Measurements from ENCODE around the gene ADAMTS15. TPM values are rescaled to one million over a fixed set of nuclear protein-coding genes. Genes with fewer than 3 reads are reported as not detected.
A peak's percentile ranks its signal among the peaks of the same experiment; 100 is the strongest.

ADAMTS15 gene
- total RNA-seq, 1 donor: 4.3 TPM

GRCh38 chr11:130409594-130410388 is 38.7 kb upstream of the ADAMTS15 start:
- DNase-seq (ENCODE audit: insufficient read length, low spot score, missing footprints): no peak
- H3K27me3 ChIP-seq (ENCODE audit: insufficient read depth, low read length): peaks cover 21% of the 10 kb centered on the region
- H3K4me2 ChIP-seq (ENCODE audit: insufficient read depth, low read length): no peak overlapping the region
- no peak overlapping the region for H2AFZ ChIP-seq (ENCODE audit: low read length)
- H3K9me3 ChIP-seq (ENCODE audit: low read depth, low read length): no peaks in the 10 kb centered on the region
- H3K79me2 ChIP-seq (ENCODE audit: insufficient read depth, low read length): no peaks in the 10 kb centered on the region
- H3K4me3 ChIP-seq (ENCODE audit: insufficient read depth, low read length): no peak overlapping the region
- no peaks in the 10 kb centered on the region for H4K20me1 ChIP-seq (ENCODE audit: insufficient read depth, low read length)
- H3K27ac ChIP-seq (ENCODE audit: low read depth, low read length): no peak overlapping the region
- no peaks in the 10 kb centered on the region for H3K36me3 ChIP-seq (ENCODE audit: insufficient read depth, low read length)
- H3K4me1 ChIP-seq (ENCODE audit: insufficient read depth, low read length): peaks cover 36% of the 10 kb centered on the region
- no peak for TF ChIP-seq CTCF (IDR thresholded peaks at IDR 0.05; ENCODE audit: extremely low read depth, low read depth, low read length)

- DNase-seq (ENCODE audit: insufficient read length, low spot score, missing footprints): no peak
- TF ChIP-seq CTCF (IDR thresholded peaks at IDR 0.05; ENCODE audit: extremely low read depth, low read depth, low read length): no peak
- no peak overlapping the region for H3K27ac ChIP-seq (ENCODE audit: low read depth, low read length)
- H3K4me1 ChIP-seq (ENCODE audit: insufficient read depth, low read length): peaks cover 36% of the 10 kb centered on the region
- H3K27me3 ChIP-seq (ENCODE audit: insufficient read depth, low read length): peaks cover 23% of the 10 kb centered on the region
- H3K9me3 ChIP-seq (ENCODE audit: low read depth, low read length): no peaks in the 10 kb centered on the region
- no peak overlapping the region for H3K4me3 ChIP-seq (ENCODE audit: insufficient read depth, low read length)
- H2AFZ ChIP-seq (ENCODE audit: low read length): no peak overlapping the region
- H3K79me2 ChIP-seq (ENCODE audit: insufficient read depth, low read length): no peaks in the 10 kb centered on the region
- H3K36me3 ChIP-seq (ENCODE audit: insufficient read depth, low read length): no peaks in the 10 kb centered on the region
- H3K4me2 ChIP-seq (ENCODE audit: insufficient read depth, low read length): no peak overlapping the region
- no peaks in the 10 kb centered on the region for H4K20me1 ChIP-seq (ENCODE audit: insufficient read depth, low read length)
Measured at GRCh38 chr11:130411223-130411622, 37.2 kb upstream of the ADAMTS15 start.

GRCh38 chr11:130413405-130414106 is 34.9 kb upstream of the ADAMTS15 start:
- Histone ChIP-seq H3K4me2 (ENCODE audit: insufficient read depth, low read length) (peak overlapping the region; percentile 62), H3K27ac (ENCODE audit: low read depth, low read length) (peak overlapping the region; percentile 18), H2AFZ (ENCODE audit: low read length) (no peak overlapping the region), H3K9me3 (ENCODE audit: low read depth, low read length) (no peaks in the 10 kb centered on the region), H3K4me3 (ENCODE audit: insufficient read depth, low read length) (no peak overlapping the region), H3K79me2 (ENCODE audit: insufficient read depth, low read length) (no peaks in the 10 kb centered on the region), H3K27me3 (ENCODE audit: insufficient read depth, low read length) (peaks cover 24% of the 10 kb centered on the region), H3K36me3 (ENCODE audit: insufficient read depth, low read length) (no peaks in the 10 kb centered on the region), H3K4me1 (ENCODE audit: insufficient read depth, low read length) (peaks cover 23% of the 10 kb centered on the region), H4K20me1 (ENCODE audit: insufficient read depth, low read length) (no peaks in the 10 kb centered on the region)
- no peak for TF ChIP-seq CTCF (IDR thresholded peaks at IDR 0.05; ENCODE audit: extremely low read depth, low read depth, low read length)
- peak; percentile 99 for DNase-seq (ENCODE audit: insufficient read length, low spot score, missing footprints)

Measured in osteoblast (primary cell).